Tibial artery (tissue), 4 donors: Measurements from ENCODE around the gene DKK2.

ENCODE experiments used
- DNase-seq, 2 donors: peaks; one replicate each; pipeline ENCODE4 v3.0.0-alpha.2; 2019
- H3K27ac ChIP-seq, 2 donors: fragments of 200-600 bp; sonication (generic) in 1 of 2; 1 replicate in 1 of 2; 2 replicates in 1 of 2; pipeline ENCODE4 v1.5.1; 2018 to 2019; ENCODE audit warnings: mild to moderate bottlenecking in 1 of 2
- H3K27me3 ChIP-seq, 2 donors: fragments of 200-600 bp; sonication (generic) in 1 of 2; one replicate each; pipeline versions ENCODE4 v1.5.1 to v1.6.0; 2016 to 2019
- H3K36me3 ChIP-seq, 3 donors: fragments of 200-600 bp; sonication (generic) in 2 of 3; one replicate each; pipeline ENCODE4 v1.5.1; 2016 to 2019; ENCODE audit warnings: mild to moderate bottlenecking in 2 of 3
- H3K4me1 ChIP-seq, 4 donors: fragments of 200-600 bp; sonication (generic) in 2 of 4; 1 replicate in 3 of 4; 2 replicates in 1 of 4; pipeline ENCODE4 v1.5.1; 2016 to 2019
- H3K4me3 ChIP-seq, 2 donors: fragments of 200-600 bp; sonication (generic) in 1 of 2; 1 replicate in 1 of 2; 2 replicates in 1 of 2; pipeline ENCODE4 v1.5.1; 2018 to 2019; ENCODE audit warnings: mild to moderate bottlenecking in 2 of 2
- H3K9me3 ChIP-seq, 3 donors: fragments of 200-600 bp; sonication (generic) in 1 of 3; one replicate each; pipeline ENCODE4 v1.5.1; 2016 to 2019
- intact Hi-C: fragments of 100-400 bp; cut with DNase I; formaldehyde crosslinking; loops from one replicate; pipeline ENCODE4 v1.15.0; 2023; ENCODE audit warnings: low total_unique reads
- TF ChIP-seq, protein P1 (sequence below), 2 experiments: fragments of 200-600 bp in 1 of 2; fragments of 450-650 bp in 1 of 2; IDR thresholded peaks; one replicate each; pipeline ENCODE4 v1.5.1; 2017 to 2019; ENCODE audit warnings: antibody characterized with exemption in 2 of 2, mild to moderate bottlenecking in 1 of 2, moderate library complexity in 1 of 2

Gene DKK2

GRCh38 chr4:106987311-106987710 is 48.8 kb downstream of the DKK2 start:
- intact Hi-C loops = no loop called here
- H3K27ac ChIP-seq = no peak overlapping the region
- no peaks in the 10 kb centered on the region for H3K27me3 ChIP-seq
- H3K4me3 ChIP-seq = no peak overlapping the region
- TF ChIP-seq, protein P1, sequence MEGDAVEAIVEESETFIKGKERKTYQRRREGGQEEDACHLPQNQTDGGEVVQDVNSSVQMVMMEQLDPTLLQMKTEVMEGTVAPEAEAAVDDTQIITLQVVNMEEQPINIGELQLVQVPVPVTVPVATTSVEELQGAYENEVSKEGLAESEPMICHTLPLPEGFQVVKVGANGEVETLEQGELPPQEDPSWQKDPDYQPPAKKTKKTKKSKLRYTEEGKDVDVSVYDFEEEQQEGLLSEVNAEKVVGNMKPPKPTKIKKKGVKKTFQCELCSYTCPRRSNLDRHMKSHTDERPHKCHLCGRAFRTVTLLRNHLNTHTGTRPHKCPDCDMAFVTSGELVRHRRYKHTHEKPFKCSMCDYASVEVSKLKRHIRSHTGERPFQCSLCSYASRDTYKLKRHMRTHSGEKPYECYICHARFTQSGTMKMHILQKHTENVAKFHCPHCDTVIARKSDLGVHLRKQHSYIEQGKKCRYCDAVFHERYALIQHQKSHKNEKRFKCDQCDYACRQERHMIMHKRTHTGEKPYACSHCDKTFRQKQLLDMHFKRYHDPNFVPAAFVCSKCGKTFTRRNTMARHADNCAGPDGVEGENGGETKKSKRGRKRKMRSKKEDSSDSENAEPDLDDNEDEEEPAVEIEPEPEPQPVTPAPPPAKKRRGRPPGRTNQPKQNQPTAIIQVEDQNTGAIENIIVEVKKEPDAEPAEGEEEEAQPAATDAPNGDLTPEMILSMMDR (IDR thresholded peaks at IDR 0.05) = no peak
- no peaks in the 10 kb centered on the region for H3K4me1 ChIP-seq
- no peaks in the 10 kb centered on the region for H3K36me3 ChIP-seq
- H3K9me3 ChIP-seq = no peaks in the 10 kb centered on the region
- DNase-seq = no peak

- TF ChIP-seq, protein P1 (IDR thresholded peaks at IDR 0.05) = no peak
- H3K36me3 ChIP-seq = no peaks in the 10 kb centered on the region
- no peaks in the 10 kb centered on the region for H3K4me1 ChIP-seq
- no peaks in the 10 kb centered on the region for H3K9me3 ChIP-seq
- no peak overlapping the region for H3K4me3 ChIP-seq
- H3K27me3 ChIP-seq = no peaks in the 10 kb centered on the region
- H3K27ac ChIP-seq = no peak overlapping the region
- no peak for DNase-seq
- intact Hi-C loops = no loop called here
These were observed 49.6 kb downstream of the DKK2 start for GRCh38 chr4:106986486-106986885.

- H3K36me3 ChIP-seq = no peaks in the 10 kb centered on the region
- no peaks in the 10 kb centered on the region for H3K4me1 ChIP-seq
- H3K27me3 ChIP-seq = no peaks in the 10 kb centered on the region
- no peak overlapping the region for H3K4me3 ChIP-seq
- no peak overlapping the region for H3K27ac ChIP-seq
- intact Hi-C loops = no loop called here
- TF ChIP-seq, protein P1 (IDR thresholded peaks at IDR 0.05) = no peak
- no peak for DNase-seq
- no peaks in the 10 kb centered on the region for H3K9me3 ChIP-seq
These were observed 50.3 kb downstream of the DKK2 start for GRCh38 chr4:106985830-106986229.

DNA sequence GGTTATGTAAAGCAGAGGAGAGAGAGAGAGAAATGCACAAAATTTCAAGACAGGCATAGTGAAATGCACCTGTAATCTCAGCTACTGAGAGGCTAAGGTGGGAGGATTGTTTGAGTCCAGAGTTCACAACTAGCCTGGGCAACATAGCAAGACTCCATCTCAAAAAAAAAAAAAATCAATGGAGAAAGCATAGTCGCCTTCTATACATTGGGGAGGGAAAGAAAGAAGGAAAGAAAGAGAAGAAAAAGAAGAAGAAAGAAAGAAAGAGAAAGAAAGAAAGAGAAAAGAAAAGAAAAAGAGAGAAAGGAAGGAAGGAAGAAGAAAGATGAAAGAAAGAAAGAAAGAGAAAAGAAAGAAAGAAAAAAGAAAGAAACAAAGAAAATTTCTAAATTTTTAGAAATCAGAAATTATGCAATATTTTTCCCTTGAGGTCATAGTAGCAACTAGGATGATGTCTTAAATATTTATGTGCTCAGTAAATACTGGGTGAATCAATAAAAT is 53.4 kb downstream of the DKK2 start:
- DNase-seq = no peak
- intact Hi-C loops = no loop called here
- Histone ChIP-seq H3K4me3 (no peak overlapping the region), H3K27ac (no peak overlapping the region), H3K36me3 (no peaks in the 10 kb centered on the region), H3K9me3 (no peaks in the 10 kb centered on the region), H3K4me1 (no peaks in the 10 kb centered on the region), H3K27me3 (no peaks in the 10 kb centered on the region)
- TF ChIP-seq, protein P1 (IDR thresholded peaks at IDR 0.05) = no peak

GRCh38 chr4:106981431-106981830 is 54.7 kb downstream of the DKK2 start:
- no peak overlapping the region for H3K4me3 ChIP-seq
- no peaks in the 10 kb centered on the region for H3K27me3 ChIP-seq
- H3K4me1 ChIP-seq = no peaks in the 10 kb centered on the region
- DNase-seq = no peak
- TF ChIP-seq, protein P1 (IDR thresholded peaks at IDR 0.05) = no peak
- no peaks in the 10 kb centered on the region for H3K9me3 ChIP-seq
- H3K36me3 ChIP-seq = no peaks in the 10 kb centered on the region
- intact Hi-C loops = no loop called here
- H3K27ac ChIP-seq = no peak overlapping the region

DNA sequence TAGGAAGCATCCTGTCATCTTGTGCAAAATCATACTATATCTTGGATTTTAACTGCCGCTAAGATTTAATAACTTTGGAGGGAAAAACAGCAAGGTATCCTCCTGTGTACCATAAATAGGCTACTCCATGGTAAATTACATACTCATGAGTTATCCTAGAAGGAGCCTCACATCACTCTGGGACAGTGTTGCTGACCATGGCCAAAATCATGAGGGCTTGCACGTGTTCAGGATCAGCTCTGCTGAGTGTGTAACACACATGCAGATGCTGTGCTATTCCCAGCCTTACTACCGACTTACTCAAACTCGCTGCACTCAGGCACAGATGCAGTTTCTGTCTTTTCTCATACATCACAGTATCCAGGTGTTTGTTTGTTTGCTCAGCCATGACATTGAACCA is 56.6 kb downstream of the DKK2 start:
- no peak overlapping the region for H3K27ac ChIP-seq
- H3K27me3 ChIP-seq = no peaks in the 10 kb centered on the region
- TF ChIP-seq, protein P1 (IDR thresholded peaks at IDR 0.05) = no peak
- no peaks in the 10 kb centered on the region for H3K4me1 ChIP-seq
- H3K4me3 ChIP-seq = no peak overlapping the region
- H3K9me3 ChIP-seq = no peaks in the 10 kb centered on the region
- DNase-seq = no peak
- no peaks in the 10 kb centered on the region for H3K36me3 ChIP-seq
- intact Hi-C loops = no loop called here
